Renal cortex interstitium (tissue), 15 donors: ENCODE results near the gene ANG. TPM values are rescaled to one million over a fixed set of nuclear protein-coding genes. Genes with fewer than 3 reads are reported as not detected.
"Not testable (repeated sequence)": the region's sequence is repeated elsewhere in the genome, so short reads cannot be mapped to it uniquely, and the experiment has no call there.

Source experiments
- DNase-seq, 11 donors: peaks; one replicate each; pipeline ENCODE4 v3.0.0-alpha.2; 2013; ENCODE audit warnings: low read depth in 9 of 11, low spot score in 4 of 11; ENCODE audit errors: extremely low read depth in 1 of 11
- long read RNA-seq, 16 experiments: transcript quantifications; one replicate each; lab custom pipeline, GENCODE V29; 2026
- polyA plus RNA-seq, 3 donors: library from polyadenylated mRNA; unstranded; fragments of 120-200 nt; gene quantifications; one replicate each; pipeline ENCODE4 v1.2.1, GENCODE V29; 2013; ENCODE audit not compliant: insufficient read length in 3 of 3

The ANG gene
- 1 to 10 TPM; 2.5 to 6.7 (median 3.3) TPM for polyA plus RNA-seq
- long read RNA-seq, donor 1, partial matches to known transcripts: 0 of 2 reads
- long read RNA-seq, donor 1, other reads (novel, unspliced or antisense): 0 of 2 reads
- long read RNA-seq, donor 2, partial matches to known transcripts: 0 of 2 reads
- long read RNA-seq, donor 2, other reads (novel, unspliced or antisense): 0 of 2 reads
- long read RNA-seq, donor 3, partial matches to known transcripts: 0 of 4 reads
- long read RNA-seq, donor 3, other reads (novel, unspliced or antisense): 0 of 4 reads
- long read RNA-seq, donor 4, partial matches to known transcripts: 0 of 3 reads
- long read RNA-seq, donor 4, other reads (novel, unspliced or antisense): 0 of 3 reads
- long read RNA-seq, donor 5: 0 reads
- long read RNA-seq, donor 6, partial matches to known transcripts: 0 of 3 reads
- long read RNA-seq, donor 6, other reads (novel, unspliced or antisense): 0 of 3 reads
- long read RNA-seq, donor 7, partial matches to known transcripts: 0 of 1 reads
- long read RNA-seq, donor 7, other reads (novel, unspliced or antisense): 0 of 1 reads
- long read RNA-seq, donor 8: 0 reads
- long read RNA-seq, donor 9, partial matches to known transcripts: 0 of 1 reads
- long read RNA-seq, donor 9, other reads (novel, unspliced or antisense): 0 of 1 reads
- long read RNA-seq, donor 10, partial matches to known transcripts: 0 of 4 reads
- long read RNA-seq, donor 10, other reads (novel, unspliced or antisense): 0 of 4 reads
- long read RNA-seq, donor 11, partial matches to known transcripts: 0 of 2 reads
- long read RNA-seq, donor 11, other reads (novel, unspliced or antisense): 0 of 2 reads
- long read RNA-seq, donor 12: 0 reads
- long read RNA-seq, donor 13: 0 reads
- long read RNA-seq, donor 14, partial matches to known transcripts: 0 of 2 reads
- long read RNA-seq, donor 14, other reads (novel, unspliced or antisense): 0 of 2 reads
- long read RNA-seq, donor 15: 0 reads
- long read RNA-seq, donor 16, transcript ANG-201 (2 exons, 1,222 nt): major isoform, 5 of 5 reads
- long read RNA-seq, donor 16, partial matches to known transcripts: 0 of 5 reads
- long read RNA-seq, donor 16, other reads (novel, unspliced or antisense): 0 of 5 reads

GRCh38 chr14:20688167-20688839 lies at the start of gene ANG:
Gene ANG, plus strand, starts transcription at chr14:20688764. Its CDS starts 4,801 bp downstream, at chr14:20693565.
- DNase-seq: no peak

DNA sequence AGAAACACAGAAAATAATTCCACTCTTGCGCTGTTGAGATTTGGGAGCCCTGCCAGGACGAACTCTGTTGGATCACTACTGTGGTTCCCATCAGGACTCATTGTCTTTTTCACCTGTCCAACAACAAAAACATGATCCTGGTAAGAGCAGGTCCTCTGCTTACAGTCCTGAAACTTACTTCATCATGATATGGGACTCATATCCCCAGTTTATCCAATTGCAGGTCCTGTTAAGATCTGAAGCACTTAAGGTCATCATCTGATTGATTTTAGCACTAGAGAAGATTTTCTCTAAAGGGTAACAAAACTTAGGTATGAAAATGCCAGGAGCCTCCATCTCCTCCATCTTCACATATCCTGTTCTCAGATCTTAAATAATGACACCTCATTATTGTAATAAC lies 47.0 kb upstream of the ANG start, which contains the start of gene OR6S1:
TSS of gene OR6S1 (minus strand) at position 101 of the 400 bp plus-strand sequence. CDS start at position 101, 0 bp downstream.
- no peak for DNase-seq

DNA sequence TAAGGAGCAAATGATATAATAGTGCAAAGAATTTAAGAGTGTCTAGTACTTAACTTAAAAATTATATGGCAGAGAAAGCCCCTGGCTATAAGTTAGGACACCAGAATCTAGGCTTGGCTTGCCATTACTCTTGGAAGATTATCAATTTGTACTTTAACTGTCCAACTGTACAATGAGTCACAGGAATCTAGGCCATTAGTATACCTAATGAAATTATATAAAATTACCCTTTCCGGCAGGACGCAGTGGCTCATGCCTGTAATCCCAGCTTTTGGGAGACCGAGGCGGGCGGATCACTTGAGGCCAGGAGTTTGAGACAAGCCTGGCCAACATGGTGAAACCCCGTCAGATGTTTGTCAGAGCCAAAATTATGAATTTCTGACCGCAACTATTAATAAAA lies 46.4 kb upstream of the ANG start:
- DNase-seq: no peak

- DNase-seq: not testable (repeated sequence)
Measured at GRCh38 chr14:20642755-20643154, 45.8 kb upstream of the ANG start.

- DNase-seq: no peak
Measured at GRCh38 chr14:20644520-20644919, 44.0 kb upstream of the ANG start.

DNA sequence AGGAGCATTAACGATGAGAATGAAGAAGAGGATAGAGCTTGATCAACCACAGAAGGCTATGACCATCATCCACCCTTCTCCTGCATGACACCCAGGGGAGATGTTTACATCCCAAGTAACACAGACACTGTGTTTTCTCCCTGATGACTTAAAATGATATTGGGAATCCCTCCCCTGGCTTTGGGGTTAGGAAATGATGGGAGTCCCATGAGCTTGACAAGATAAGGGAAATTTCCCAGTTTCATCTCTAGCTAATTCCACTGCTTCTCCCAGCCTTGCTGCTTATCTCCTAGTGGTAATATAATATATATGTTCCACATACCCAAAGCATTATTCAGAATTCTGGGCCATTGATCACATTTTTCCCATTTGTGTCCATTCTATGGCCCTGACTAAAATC lies 43.1 kb upstream of the ANG start:
- DNase-seq: no peak

DNA sequence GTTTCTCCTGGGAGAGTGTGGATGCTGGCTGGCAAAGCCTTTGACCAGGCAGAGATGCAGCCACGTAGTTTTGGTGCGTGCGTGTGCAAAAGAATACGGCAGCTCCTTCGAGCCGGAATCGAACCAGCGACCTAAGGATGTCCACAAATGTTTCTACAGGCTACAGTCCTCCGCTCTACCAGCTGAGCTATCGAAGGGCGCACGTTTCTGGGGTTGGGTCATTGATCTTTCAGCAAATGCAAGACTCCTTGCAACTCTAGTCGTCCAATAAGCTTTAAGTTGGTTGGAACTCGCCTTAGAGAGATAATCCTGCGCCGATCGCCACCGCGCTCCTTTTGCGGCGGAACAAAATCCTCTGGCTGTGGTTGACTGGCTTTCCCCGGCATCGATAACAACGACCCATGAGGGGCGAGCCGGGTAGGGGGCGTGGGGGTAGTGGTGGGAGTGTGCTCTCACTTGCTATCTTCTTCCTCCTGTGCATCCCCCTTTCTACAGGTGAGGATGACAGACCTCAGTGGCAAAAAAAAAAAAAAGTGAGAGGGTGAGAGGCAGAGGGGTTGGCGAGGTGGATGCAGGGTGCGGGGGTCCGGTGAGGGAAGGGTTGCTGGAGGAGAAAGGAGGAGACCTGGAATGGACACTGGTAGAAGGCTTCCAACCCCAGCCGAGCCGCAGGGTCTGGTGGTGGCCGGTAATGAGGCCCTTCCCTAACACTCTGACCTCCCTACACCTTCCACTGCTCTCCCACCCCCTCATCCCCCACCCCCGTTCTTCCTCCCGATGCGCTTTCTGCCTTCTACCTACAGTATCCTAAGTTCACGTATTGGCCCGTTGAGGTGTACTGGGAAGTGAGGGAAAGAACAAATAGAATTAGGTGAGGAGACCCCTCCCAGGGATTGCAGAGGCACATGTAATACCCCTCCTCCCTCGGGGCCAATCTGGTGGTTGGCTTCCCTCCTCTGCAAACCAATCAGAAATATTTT lies 35.3 kb upstream of the ANG start:
- DNase-seq: no peak

- DNase-seq: no peak
Measured at GRCh38 chr14:20655851-20656250, 32.7 kb upstream of the ANG start.

DNA sequence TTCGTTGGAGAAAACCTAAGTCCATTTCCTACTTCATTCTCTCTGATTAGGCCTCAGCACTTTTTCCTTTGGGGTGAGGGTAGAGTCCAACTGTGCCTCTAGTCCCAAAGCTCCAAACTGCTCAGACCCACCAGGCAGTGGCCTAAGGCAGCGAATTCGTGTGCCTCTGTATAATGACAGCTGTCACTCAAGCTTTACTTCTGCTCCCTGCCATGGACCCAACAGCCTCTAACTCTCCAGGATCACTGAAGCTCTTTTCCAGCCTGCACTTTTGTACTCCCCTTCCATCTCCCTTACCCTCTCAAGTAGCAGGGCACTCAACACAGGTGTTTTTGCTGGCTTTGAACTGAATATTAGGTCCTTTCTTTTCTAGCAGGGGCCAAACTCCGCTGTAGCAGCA lies 32.3 kb upstream of the ANG start:
- no peak for DNase-seq

DNA sequence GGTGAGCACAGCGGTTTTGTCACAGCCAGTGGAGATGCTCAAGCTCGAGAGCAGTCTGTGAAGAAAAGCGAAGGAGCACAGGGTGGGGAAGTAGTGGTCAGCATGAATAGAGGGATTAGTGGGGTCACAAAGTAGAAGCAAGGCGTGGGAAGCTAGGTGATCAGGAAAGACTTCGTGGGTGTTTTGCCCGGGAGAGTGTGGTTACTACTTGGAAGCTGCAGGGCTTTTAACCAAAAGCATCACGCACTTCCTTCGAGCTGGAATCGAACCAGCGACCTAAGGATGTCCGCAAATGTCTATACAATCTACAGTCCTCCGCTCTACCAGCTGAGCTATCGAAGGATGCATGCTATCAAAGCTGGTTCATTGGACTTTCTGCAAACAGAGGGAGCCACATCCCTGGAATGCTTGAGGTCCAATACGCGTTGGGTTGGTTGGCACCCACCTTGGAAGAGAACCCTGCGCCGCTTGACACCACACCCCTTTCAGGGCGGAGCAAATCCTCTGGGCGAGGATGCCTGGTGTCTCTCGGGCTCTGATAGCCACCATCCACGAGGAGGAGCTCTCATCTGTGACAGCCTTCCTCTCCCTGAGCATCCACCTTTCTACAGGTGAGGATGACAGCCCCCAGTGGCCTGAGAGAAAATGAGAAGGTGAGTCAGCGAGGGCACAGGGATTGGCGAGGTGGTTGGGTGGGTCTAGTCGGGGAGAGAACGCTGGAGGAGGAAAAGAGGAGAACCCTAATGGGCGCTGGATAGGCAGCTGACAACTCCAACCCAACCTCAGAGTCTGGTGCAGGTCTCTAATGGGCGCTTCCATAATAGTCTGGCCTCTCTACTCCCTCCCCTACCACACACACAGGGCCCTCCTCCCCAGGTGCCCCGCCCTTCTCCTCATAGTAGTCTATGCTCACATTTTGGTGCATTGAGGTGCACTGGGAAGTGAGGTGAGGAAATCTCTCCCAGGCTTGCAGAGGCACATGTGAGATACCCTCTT lies 31.1 kb upstream of the ANG start:
- DNase-seq: no peak

DNA sequence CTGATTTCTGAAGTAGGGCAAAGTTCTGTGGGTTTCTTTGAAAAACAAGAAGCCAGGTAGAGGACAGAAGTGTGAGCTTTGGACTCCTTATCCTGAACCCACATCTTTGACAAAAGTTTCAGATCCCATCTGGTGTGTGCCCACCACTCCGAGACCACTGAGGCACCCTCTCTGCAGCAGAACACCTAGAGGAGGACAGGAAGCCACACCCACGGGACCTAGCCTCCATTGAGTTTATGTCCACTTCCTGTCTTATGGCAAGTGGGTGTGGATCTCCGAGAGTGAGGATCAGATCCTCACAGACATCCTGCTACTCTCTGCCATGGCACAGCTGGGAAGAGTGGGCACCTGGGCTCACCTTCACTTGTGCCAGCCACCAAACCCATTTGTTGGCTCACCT lies 30.3 kb upstream of the ANG start:
- no peak for DNase-seq

DNA sequence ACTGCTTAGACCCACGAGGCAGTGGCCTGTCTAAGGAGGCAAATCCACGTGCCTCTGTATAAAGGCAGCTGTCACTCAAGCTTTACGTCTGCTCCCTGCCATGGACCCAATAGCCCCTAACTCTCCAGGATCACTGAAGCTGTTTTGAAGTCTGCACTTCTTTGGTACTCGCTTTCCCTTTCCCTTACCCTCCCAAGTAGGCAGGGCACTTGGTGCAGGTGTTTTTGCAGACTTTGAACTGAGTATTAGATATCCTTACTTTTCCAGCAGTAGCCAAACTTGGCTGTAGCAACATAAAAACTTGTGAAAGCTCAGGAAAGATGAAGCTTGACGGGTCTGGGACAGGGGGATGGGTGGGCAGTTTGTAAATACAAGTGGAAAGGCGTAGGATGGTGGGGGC lies 29.2 kb upstream of the ANG start:
- no peak for DNase-seq

GRCh38 chr14:20659813-20660395 lies 28.7 kb upstream of the ANG start:
- DNase-seq: no peak

DNA sequence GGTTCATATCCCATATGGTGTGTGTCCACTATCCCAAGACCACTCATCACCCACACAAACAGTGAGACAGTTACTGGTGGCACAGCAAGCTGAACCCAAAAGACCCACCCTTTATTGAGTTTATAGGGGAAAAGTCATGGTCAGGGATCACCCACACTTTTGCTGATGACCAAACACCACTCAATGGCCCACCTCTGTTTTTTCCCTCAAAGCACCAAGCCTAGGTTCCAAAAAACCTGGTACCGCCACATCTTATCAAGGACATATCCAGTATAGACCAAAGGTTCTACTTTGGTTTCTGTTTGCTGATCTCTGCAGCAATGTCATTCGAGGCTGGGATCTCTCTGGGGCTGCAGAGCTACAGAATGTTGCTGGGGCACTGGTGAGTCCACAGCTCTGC lies 27.4 kb upstream of the ANG start:
- no peak for DNase-seq

DNA sequence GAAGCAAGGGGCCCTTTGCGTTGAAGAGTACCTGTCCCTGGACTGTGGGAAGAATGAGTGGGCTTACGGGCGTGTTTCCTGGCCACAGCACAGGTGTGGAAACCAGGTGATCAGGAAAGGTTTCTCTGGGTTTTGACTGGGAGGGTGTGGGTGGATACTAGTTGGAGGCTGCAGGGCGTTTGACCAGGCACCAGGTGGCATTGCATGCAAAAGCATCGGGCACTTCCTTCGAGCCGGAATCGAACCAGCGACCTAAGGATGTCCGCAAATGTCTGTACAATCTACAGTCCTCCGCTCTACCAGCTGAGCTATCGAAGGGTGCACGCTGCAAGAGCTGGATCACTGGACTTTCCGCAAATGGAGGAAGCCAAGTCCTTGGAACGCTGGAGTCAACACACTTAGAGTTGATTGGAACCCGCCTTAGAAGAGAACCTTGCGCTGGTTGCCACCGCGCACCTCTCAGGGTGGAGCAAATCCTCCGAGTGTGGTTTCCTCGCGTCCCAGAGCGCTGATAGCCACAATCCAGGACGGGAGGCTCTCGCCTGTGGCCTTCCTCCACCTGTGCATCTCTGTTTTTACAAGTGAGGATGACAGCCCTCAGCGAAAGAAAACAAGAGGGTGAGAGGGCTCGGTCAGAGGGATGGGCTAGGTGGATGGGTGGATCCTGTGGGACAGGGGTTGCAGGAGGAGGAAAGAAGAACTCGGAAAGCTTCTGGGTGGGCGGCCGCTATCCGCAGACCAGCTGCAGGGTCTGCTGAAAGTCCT lies 25.4 kb upstream of the ANG start:
- peak in 5 of 11 donors; percentile 21 to 47 (median 31) for DNase-seq
